OCI-LY3 (cell line): Measurements from ENCODE around the gene SPSB3.

ENCODE experiments used
- CTCF ChIP-seq: fragments of 200-600, 300-600 bp; sonication (generic); IDR thresholded peaks from 2 replicates; pipeline ENCODE4 v1.5.1; 2014; ENCODE audit warnings: antibody characterized with exemption, low read length, low read depth
- EZH2phosphoT487 ChIP-seq: fragments of 200-600 bp; shearing (Covaris generic); IDR thresholded peaks from 2 replicates; pipeline ENCODE4 v1.6.1; 2018; ENCODE audit warnings: antibody characterized with exemption, mixed run types, low read depth

DNA sequence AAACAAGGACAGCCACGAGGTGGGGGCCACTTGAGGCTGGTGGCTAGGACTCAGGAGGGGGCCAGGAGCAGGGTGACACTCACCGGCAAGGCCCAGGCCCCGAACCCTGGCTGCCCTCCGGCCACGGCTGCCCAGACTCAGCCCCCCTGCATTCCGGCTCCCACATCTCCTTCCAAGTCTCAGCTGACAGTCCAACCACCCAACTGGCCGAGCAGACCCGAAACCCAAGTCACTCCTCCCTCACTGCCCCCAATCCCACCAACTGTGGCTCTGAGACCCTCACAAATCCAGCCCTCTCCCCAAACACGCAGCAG is 34.9 kb upstream of the SPSB3 start:
- TF ChIP-seq CTCF (no peak), EZH2phosphoT487 (no peak)
